HG03159 (cell line): Measurements from ENCODE around the gene SFTPA1.
"Not testable (repeated sequence)": the region's sequence is repeated elsewhere in the genome, so short reads cannot be mapped to it uniquely, and the experiment has no call there.

ENCODE experiments used
- ATAC-seq: cut with Tn5 transposase; IDR thresholded peaks from one replicate; pipeline ENCODE4 v1.9.1; 2021; ENCODE audit warnings: mild to moderate bottlenecking, moderate library complexity; ENCODE audit not compliant: unreplicated experiment

SFTPA1 gene

DNA sequence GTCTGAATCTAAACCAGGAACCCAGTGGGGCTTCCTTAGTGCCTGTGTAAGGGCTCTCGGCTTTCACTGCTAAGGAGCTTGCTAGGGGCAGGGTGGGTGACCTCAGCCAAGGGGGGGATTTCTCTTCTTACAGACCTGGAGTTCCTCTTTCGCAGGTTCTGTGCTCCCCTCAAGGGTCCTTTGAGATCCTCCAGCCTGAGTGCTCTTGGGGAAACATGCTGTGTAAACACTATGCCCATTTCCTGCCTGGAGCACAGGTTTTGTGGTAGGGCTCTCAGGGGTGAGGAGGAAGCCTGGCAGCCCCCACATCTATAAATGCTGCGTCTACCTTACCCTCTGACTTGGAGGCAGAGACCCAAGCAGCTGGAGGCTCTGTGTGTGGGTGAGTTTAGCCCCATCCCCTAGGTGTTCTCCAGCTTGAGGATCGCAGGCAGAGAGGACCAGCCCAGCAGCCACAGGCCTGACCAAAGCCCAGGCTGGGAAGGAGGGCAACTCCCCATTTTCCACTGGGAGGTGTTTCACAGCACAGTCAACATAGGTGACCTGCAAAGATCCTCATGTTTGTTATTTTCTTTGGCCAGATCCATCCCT is at the start of gene SFTPA1:
SFTPA1 (plus strand) TSS at position 339 of the 591 bp plus-strand sequence. CDS start 887 bp downstream, outside the sequence.
- no peak for ATAC-seq

DNA sequence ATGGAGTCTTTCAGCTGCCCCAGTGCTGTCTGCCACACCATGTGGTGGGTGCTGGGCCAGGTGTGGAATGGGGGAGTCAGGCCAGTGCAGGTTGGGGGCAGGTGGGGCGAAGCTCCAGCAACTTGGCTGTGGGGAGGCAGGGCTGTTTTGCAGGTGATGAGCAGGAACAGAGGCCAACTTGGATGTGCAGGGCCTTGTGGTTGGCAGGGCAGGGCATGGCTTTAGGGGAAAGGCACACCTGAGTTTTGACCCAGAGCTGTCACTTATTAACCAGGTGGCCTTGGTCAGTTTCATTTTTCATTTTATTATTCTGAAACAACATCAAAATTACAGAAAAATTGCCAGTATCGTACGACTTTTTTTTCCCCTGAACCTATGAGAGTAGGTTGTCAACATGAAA is 49.5 kb upstream of the SFTPA1 start:
- no peak for ATAC-seq

DNA sequence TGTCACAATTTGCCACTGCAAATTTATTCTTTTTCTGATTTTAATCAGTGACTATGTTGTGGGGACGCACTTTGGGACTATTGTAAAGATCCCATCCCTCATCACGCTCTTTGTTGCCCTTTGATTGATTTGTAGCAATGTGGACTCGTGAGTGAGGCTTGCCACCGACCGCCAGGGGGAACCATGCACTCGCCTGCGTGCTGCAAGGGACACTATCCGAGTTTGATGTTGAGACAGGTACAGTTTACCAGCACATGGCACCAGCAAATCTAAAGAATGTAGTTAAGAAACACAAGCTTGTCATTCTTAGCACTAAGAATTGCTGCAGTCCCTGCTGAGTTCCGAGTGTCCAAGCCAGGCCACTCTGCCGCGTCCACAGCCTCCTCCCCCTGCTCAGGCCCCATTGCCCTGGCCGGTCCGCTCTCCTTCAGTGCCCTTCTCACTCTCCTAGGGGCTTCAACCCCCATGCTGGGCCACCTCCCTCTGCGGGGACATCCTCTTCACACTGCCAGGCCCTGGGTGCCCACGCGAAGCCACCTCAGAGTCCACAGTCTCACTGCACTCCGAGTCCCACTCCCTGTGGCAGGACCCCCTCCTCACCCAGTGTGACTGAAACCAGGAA is 48.5 kb upstream of the SFTPA1 start:
- peak; percentile 87 for ATAC-seq

DNA sequence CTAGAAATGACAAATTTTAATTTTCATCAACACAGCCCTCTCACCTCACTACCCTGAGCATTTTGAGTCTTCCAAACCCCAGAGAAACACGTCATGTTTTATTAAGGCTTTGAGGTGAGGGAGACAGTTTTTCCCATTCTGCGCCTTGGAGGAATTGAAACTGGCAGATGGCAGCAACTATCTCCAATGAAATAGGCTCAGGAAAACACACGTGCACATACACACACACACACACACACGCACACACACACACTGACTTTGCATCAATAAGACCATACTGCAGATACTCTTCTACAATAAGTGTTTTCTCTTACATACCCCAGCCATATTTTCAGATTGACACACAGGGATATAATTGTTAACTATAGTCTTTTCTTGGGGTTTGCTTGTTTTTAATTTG is 47.3 kb upstream of the SFTPA1 start:
- no peak for ATAC-seq

DNA sequence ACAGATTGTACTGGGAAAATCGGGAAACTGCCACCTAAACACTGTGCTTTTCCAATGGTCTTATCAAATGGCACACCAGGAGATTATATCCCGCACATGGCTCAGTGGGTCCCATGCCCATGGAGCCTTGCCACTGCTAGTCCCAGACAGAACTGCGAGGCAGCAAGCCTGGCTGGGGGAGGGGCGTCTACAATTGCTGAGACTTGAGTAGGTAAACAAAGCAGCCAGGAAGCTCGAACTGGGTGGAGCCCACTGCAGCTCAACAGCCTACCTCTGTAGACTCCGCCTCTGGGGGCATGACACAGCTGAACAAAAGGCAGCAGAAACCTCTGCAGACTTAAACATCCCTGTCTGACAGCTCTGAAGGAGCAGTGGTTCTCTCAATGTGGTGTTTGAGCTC is 40.1 kb upstream of the SFTPA1 start:
- not testable (repeated sequence) for ATAC-seq

DNA sequence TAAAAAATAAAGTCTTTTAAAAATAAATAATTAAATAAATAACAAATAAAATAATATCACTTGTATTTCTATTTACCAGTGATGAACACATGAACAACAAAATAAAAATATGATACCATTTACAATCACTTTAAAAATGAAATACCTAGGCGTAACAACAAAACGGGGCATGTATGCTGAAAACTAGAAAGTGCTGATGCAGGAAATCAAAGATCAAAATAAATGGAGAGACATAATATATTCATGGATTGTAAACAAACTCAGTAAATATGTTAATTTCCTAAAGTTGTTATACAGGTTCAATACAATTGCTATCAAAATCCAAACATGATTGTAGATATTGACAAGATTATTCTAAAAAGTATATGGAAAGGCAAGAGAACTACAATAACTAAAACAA is 31.4 kb upstream of the SFTPA1 start:
- no peak for ATAC-seq

DNA sequence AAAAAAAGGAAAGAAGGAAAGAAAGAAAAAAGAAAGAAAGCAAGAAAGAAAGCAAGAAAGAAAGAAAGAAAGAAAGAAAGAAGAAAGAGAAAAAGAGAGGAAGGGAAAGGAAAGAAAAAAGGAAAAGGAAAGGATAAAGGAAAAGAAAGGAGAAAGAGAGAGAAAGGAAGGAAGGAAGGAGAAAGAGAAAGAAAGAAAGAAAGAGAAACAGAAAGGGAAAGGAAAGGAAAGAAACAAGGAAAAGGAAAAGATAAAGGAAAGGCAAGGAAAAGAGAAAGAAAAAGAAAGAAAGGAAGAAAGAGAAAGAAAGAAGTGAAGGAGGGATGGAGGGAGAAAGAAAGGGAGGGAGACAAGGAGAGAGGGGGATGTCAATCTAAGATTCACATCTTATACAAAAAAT is 29.7 kb upstream of the SFTPA1 start:
- ATAC-seq = no peak

DNA sequence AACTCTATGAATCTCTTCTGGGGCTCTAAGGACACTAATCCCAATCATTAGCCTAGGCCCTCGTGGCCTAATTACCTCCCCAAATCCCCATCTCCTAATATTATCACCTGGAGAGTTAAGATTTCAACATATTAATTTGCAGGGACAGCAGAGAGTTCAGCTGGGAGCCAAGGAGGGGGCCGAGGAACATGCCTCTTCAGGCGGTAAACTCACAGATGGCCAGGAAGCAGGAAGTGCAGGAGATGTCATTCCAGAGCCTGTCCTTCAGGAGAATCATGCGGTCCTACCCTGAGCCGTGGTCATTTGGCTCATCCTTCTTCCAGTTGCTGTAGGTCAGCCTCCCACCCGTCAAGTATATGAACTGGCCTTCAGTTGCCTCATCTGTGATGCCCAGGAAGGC is 28.6 kb upstream of the SFTPA1 start:
- no peak for ATAC-seq

DNA sequence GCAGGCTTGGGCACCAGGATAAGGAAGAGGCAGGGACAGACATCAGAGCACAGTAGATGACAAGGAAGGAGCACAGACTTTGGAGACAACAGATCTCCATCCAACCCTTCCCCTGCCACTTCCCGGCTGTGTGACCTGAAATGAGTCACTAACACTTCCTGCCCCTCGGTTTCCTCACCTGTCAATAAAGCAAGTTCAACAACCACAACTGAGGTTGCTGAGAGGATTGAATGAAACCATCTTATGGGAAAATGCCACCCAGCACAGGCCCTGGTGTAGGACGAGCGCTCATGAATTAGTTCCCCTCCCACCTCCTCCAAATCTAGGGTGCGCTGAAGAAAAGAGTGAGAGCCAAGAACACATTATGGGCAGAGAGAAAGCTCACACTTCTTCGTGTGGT is 27.8 kb upstream of the SFTPA1 start:
- not testable (repeated sequence) for ATAC-seq

DNA sequence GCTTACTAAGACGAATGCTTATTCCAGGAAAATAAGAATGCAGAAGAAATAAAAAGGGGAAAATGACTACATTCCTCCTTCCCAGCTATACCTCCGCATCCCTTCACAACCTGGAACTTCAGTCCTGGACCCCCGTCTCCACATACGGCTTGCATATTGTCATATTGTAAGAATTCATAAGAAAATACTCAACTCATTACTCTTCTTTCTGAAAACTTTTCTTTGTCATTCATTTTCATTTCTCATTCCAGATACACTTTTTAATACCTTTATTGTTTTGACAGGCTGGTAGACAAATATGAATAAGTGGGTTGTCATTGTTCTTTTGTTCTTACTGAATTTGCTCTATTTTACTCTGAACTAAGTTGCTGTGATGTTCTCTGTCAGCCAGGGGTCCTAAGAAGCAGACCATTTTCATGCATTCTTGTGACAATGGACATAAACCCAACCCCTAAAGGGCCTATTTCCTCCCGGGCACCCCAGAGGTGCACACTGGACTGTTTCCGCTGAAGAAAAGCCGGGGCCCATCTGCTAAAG is 27.2 kb upstream of the SFTPA1 start:
- no peak for ATAC-seq

DNA sequence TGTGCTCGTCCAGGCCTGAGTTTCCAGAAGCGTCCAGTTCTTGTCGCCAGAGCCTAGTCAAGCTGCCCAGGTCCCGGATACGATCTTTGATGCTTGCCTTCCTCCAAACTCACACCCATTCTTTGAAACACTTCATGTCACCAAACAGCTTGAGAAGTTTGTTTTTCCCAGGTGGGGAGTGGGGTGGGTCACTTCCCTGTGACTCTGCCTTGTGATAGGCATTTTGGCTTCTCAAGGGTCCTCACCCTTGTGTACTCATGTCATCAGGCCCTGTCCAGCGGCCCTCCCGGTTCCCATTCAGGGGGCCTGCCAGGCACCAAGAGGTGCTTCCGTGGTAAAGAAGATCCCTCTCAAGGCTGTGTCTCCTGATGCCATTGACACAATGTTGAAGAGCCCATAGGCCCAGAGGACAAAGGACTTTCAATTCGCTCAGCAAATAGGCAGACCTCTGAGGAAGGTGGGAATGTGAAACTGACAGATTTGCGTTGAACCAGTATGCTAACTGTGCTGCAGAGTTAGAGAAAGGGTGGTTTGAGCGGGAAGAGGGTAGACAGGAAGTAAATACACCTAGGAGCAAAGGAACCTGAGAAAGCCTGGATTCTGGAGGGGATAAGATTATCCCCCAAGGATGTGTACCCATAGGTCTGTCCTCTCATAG is 24.7 kb upstream of the SFTPA1 start:
- no peak for ATAC-seq

DNA sequence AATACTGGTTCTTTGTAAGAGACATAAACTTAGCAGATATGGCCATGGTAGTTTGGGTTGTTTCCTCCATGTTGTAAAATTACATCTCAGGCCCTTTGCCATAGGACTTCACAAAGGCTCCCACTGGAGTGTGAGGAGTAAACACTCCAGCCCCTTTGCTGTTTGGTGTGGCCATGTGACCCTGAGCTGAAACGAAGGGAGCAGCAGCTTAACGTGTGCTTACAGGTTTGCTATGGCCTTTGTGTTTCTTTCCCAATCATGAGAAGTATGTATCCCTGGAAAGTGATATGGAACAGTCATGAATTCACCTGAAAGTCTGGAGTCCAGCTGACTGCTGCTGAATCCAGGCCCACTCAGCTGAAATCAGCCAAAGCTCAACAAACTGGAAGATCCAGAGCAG is 23.8 kb upstream of the SFTPA1 start:
- no peak for ATAC-seq

DNA sequence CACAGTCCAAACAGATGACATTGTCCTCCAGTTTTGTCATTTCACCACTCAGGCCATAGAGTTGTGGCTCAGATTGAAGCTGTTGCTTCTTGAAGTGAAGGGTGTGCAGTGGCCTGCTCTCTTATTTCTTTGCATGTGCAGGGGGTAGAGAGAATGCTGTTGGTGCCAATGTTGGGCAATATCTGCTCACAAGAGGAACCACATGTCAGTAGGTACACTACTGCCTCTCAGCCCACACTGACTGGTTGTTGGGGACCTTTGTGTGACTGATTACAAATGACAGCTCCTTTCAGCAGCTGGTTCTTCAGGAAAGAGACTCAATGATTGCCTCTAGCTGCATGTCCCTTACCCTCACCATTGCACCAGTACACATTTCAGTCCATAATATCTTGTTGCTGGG is 21.9 kb upstream of the SFTPA1 start:
- ATAC-seq = no peak

DNA sequence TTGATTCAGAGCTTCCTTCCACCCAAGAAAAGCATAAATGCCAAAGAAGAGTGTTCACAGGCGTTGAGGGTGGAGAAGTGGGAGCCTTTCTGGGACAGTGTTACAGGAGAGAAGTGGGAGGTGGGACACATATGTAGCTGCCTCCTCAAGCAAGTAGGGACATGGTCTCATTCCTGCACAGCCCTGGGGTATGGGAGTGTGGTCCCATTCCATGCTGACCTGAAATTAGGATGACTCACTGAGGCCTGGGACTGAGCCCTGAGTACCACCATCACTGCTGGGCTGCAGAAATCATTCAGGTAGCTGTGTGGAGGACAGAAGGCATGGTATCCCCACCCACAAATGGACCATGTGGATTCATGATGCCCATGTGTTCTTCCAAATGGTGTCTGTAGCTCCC is 17.4 kb upstream of the SFTPA1 start:
- ATAC-seq = no peak

DNA sequence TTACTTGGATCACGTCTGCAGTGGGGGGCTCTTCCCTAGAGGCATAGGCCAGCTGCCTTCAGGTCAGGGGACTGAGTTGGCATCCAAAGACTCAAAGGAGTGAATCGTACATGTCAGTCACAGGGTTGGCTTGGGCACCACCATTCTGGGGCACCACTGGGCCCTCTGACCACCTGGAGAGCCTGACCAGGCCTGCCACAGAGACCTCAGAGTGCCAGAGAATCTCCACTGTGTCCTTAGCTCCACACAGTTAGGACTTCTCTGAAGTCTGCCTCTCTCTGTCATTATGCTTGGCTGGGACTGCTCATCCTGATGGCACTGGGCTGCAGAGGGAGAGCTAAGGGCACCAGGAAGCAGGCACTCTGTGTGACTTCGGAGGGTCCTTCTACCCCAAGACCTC is 16.2 kb upstream of the SFTPA1 start:
- ATAC-seq = not testable (repeated sequence)

DNA sequence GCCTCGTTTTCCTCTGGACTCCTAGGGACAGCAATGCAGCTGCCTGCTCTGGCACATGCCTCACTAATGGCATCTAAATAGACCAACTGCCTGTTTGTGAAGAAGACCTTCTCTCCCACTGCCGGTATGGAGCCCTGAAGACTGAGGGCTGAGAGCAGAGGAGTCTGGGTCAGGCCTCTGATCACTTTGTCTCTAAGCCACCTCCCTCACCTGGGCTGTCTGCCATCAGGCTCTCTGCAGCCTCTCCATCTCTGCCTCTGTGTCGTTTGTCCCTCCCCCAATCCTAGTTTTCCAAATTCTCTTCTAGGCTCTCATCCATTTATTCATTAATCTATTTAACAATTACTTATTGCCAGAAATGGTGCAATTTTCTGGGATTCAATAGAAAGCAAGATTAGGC is 15.2 kb upstream of the SFTPA1 start:
- ATAC-seq = no peak

DNA sequence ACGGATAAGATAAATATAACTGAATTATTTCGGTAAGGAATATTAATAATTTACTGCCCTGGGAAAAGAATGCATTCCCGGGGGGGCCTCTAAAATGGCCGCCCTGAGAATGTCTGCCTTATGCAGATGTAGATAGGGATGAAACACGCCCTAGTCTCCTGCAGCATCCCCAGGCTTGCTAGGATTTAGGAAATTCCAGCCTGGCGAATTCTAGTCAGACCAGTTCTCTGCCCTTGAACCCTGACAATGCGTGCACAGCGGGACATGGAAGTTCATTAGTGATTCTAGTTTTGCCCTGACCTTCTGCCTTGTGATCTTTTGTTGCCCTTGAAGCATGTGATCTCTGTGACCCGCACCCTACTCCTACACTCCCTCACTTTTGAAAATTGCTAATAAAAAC is 11.1 kb upstream of the SFTPA1 start:
- not testable (repeated sequence) for ATAC-seq

DNA sequence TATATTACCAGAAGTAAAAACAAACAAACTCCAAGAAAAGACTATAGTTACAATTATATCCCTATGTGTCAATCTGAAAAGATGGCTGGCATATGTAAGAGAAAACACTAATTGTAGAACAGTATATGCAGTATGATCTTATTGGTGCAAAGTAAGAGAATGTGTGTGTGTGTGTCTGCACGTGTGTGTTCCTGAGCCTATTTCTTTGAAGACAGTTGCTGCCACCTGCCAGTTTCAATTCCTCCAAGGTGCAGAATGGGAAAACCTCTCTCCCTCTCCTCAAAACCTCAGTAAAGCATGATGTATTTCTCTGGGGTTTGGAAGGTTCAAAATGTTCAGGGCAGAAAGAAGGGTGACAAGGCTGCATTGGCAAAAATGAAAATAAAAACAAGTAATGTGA is 8.8 kb upstream of the SFTPA1 start:
- no peak for ATAC-seq

DNA sequence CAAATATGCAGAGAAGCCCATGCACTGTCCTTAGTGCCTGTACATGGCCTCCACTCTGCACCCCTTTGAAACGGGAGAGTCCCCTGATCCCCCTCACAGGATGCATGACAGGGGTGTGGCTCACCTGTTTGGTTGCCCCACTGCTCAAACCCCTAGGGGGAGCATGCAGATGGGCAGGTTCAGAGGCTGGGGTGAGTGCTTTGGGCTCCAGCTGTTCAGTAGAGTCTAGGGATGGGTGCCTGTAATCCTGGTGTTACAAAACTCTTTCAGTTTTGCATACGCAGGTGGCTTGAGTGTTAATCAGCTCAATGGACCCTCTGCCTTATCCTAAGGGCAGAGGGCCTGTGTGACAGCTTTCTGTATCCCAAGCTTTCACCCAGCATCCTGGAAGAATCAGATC is 7.8 kb upstream of the SFTPA1 start:
- no peak for ATAC-seq

DNA sequence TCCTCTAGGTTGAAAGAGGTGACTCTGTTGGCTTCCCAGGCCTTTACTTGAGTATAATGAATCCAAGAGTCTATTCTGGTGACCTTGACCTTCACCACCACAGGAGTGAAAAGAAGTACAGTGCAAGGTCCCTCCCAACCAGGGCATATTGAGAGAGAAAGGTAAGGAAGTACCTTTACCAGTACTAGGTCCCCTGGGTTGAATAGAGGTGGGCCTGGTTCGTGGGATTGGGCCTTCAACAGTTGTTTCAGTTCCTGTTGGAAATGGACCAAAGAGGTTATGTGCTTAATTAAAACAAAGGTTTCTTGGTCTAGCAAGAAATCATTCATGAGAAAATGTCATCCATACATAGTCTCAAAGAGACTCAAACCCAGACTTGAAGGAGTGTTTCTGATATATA is 6.4 kb upstream of the SFTPA1 start:
- no peak for ATAC-seq

DNA sequence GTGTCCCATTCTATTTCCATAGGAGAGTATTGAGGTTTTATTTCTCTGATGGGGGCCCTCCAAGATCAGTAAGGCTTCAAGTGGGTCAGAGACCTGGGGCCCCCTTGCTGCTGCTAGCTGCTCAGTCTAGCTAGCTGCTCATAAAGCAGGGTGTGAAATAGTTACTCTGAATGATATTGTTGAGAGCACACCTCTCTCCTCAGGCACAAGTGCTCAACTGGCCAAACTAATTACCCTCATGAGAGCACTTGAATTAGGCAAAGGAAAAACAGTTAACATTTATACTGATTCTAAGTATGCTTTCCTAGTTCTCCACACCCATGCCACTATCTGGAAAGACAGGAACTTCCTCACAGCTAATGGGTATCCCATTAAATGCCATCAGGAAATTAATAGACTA is 5.4 kb upstream of the SFTPA1 start:
- ATAC-seq = no peak
